ENCODE measurements around the gene GSTCD.
A peak's percentile ranks its signal among the peaks of the same experiment; 100 is the strongest.

The GSTCD gene

GRCh38 chr4:105708181-105709080 is at the start of gene GSTCD, which contains the start of gene INTS12:
TSS of gene GSTCD (plus strand) at chr4:105708784. CDS start at chr4:105717614, 8,830 bp downstream.
TSS of gene INTS12 (minus strand) at chr4:105708689. CDS start at chr4:105700005, 8,684 bp downstream.
- no peaks in the 10 kb centered on the region for H3K27me3 ChIP-seq (ENCODE audit: control insufficient read depth in 2 of 2, insufficient read depth in 2 of 2, low read length in 2 of 2)
- peaks cover 9 to 10% of the 10 kb centered on the region in 2 donors for H3K4me1 ChIP-seq (ENCODE audit: control insufficient read depth in 2 of 2, insufficient read depth in 2 of 2, low read length in 2 of 2)
- H3K27ac ChIP-seq (ENCODE audit: low read depth in 2 of 2, low read length in 2 of 2): peak within 1 kb of the TSS; percentile 81 to 88
- H3K9me3 ChIP-seq (ENCODE audit: control insufficient read depth in 2 of 2, low read length in 2 of 2): no peaks in the 10 kb centered on the region
- H3K4me3 ChIP-seq (ENCODE audit: low read length in 2 of 2): peak within 1 kb of the TSS; percentile 88 to 93
- peak within 1 kb of the TSS; percentile 87 to 88 for H3K9ac ChIP-seq (ENCODE audit: low read depth in 1 of 2, low read length in 2 of 2)
- no peaks in the 10 kb centered on the region for H3K36me3 ChIP-seq (ENCODE audit: control insufficient read depth in 2 of 2, insufficient read depth in 2 of 2, low read length in 2 of 2)

- no peak overlapping the region for H3K9ac ChIP-seq (ENCODE audit: low read depth in 1 of 2, low read length in 2 of 2)
- peaks cover 0 to 5% of the 10 kb centered on the region in 2 donors for H3K36me3 ChIP-seq (ENCODE audit: control insufficient read depth in 2 of 2, insufficient read depth in 2 of 2, low read length in 2 of 2)
- H3K27me3 ChIP-seq (ENCODE audit: control insufficient read depth in 2 of 2, insufficient read depth in 2 of 2, low read length in 2 of 2): no peaks in the 10 kb centered on the region
- H3K9me3 ChIP-seq (ENCODE audit: control insufficient read depth in 2 of 2, low read length in 2 of 2): no peaks in the 10 kb centered on the region
- H3K4me3 ChIP-seq (ENCODE audit: low read length in 2 of 2): no peak overlapping the region
- H3K4me1 ChIP-seq (ENCODE audit: control insufficient read depth in 2 of 2, insufficient read depth in 2 of 2, low read length in 2 of 2): no peaks in the 10 kb centered on the region
- no peak overlapping the region for H3K27ac ChIP-seq (ENCODE audit: low read depth in 2 of 2, low read length in 2 of 2)
These were observed 49.4 kb upstream of the GSTCD start for GRCh38 chr4:105659190-105659589.

- Histone ChIP-seq H3K9me3 (ENCODE audit: control insufficient read depth in 2 of 2, low read length in 2 of 2) (no peaks in the 10 kb centered on the region), H3K27ac (ENCODE audit: low read depth in 2 of 2, low read length in 2 of 2) (no peak overlapping the region), H3K4me1 (ENCODE audit: control insufficient read depth in 2 of 2, insufficient read depth in 2 of 2, low read length in 2 of 2) (no peaks in the 10 kb centered on the region), H3K9ac (ENCODE audit: low read depth in 1 of 2, low read length in 2 of 2) (no peak overlapping the region), H3K4me3 (ENCODE audit: low read length in 2 of 2) (no peak overlapping the region), H3K36me3 (ENCODE audit: control insufficient read depth in 2 of 2, insufficient read depth in 2 of 2, low read length in 2 of 2) (peaks cover 3 to 5% of the 10 kb centered on the region in 2 donors), H3K27me3 (ENCODE audit: control insufficient read depth in 2 of 2, insufficient read depth in 2 of 2, low read length in 2 of 2) (no peaks in the 10 kb centered on the region)
These were observed 47.6 kb upstream of the GSTCD start for GRCh38 chr4:105661028-105661427.

- no peaks in the 10 kb centered on the region for H3K9me3 ChIP-seq (ENCODE audit: control insufficient read depth in 2 of 2, low read length in 2 of 2)
- H3K4me1 ChIP-seq (ENCODE audit: control insufficient read depth in 2 of 2, insufficient read depth in 2 of 2, low read length in 2 of 2): no peaks in the 10 kb centered on the region
- H3K36me3 ChIP-seq (ENCODE audit: control insufficient read depth in 2 of 2, insufficient read depth in 2 of 2, low read length in 2 of 2): peaks cover 3 to 5% of the 10 kb centered on the region in 2 donors
- H3K4me3 ChIP-seq (ENCODE audit: low read length in 2 of 2): no peak overlapping the region
- no peaks in the 10 kb centered on the region for H3K27me3 ChIP-seq (ENCODE audit: control insufficient read depth in 2 of 2, insufficient read depth in 2 of 2, low read length in 2 of 2)
- H3K9ac ChIP-seq (ENCODE audit: low read depth in 1 of 2, low read length in 2 of 2): no peak overlapping the region
- H3K27ac ChIP-seq (ENCODE audit: low read depth in 2 of 2, low read length in 2 of 2): no peak overlapping the region
These were observed 45.5 kb upstream of the GSTCD start for GRCh38 chr4:105662935-105663675.

GRCh38 chr4:105666693-105667092 is 41.9 kb upstream of the GSTCD start:
- Histone ChIP-seq H3K9ac (ENCODE audit: low read depth in 1 of 2, low read length in 2 of 2) (no peak overlapping the region), H3K27ac (ENCODE audit: low read depth in 2 of 2, low read length in 2 of 2) (no peak overlapping the region), H3K36me3 (ENCODE audit: control insufficient read depth in 2 of 2, insufficient read depth in 2 of 2, low read length in 2 of 2) (peaks cover 0 to 3% of the 10 kb centered on the region in 2 donors), H3K4me3 (ENCODE audit: low read length in 2 of 2) (no peak overlapping the region), H3K27me3 (ENCODE audit: control insufficient read depth in 2 of 2, insufficient read depth in 2 of 2, low read length in 2 of 2) (no peaks in the 10 kb centered on the region), H3K9me3 (ENCODE audit: control insufficient read depth in 2 of 2, low read length in 2 of 2) (no peaks in the 10 kb centered on the region), H3K4me1 (ENCODE audit: control insufficient read depth in 2 of 2, insufficient read depth in 2 of 2, low read length in 2 of 2) (no peaks in the 10 kb centered on the region)

- H3K27me3 ChIP-seq (ENCODE audit: control insufficient read depth in 2 of 2, insufficient read depth in 2 of 2, low read length in 2 of 2): no peaks in the 10 kb centered on the region
- H3K9ac ChIP-seq (ENCODE audit: low read depth in 1 of 2, low read length in 2 of 2): no peak overlapping the region
These were observed 37.9 kb upstream of the GSTCD start for GRCh38 chr4:105670684-105671083.

GRCh38 chr4:105671301-105671700 is 37.3 kb upstream of the GSTCD start:
- Histone ChIP-seq H3K4me1 (ENCODE audit: control insufficient read depth in 2 of 2, insufficient read depth in 2 of 2, low read length in 2 of 2) (no peaks in the 10 kb centered on the region), H3K36me3 (ENCODE audit: control insufficient read depth in 2 of 2, insufficient read depth in 2 of 2, low read length in 2 of 2) (no peaks in the 10 kb centered on the region), H3K27ac (ENCODE audit: low read depth in 2 of 2, low read length in 2 of 2) (no peak overlapping the region), H3K27me3 (ENCODE audit: control insufficient read depth in 2 of 2, insufficient read depth in 2 of 2, low read length in 2 of 2) (no peaks in the 10 kb centered on the region), H3K9me3 (ENCODE audit: control insufficient read depth in 2 of 2, low read length in 2 of 2) (no peaks in the 10 kb centered on the region), H3K4me3 (ENCODE audit: low read length in 2 of 2) (no peak overlapping the region), H3K9ac (ENCODE audit: low read depth in 1 of 2, low read length in 2 of 2) (no peak overlapping the region)

More at GRCh38 chr4:105670684-105671083, 37.9 kb upstream of the GSTCD start:
- Histone ChIP-seq H3K4me3 (ENCODE audit: low read length in 2 of 2) (no peak overlapping the region), H3K36me3 (ENCODE audit: control insufficient read depth in 2 of 2, insufficient read depth in 2 of 2, low read length in 2 of 2) (no peaks in the 10 kb centered on the region), H3K9me3 (ENCODE audit: control insufficient read depth in 2 of 2, low read length in 2 of 2) (no peaks in the 10 kb centered on the region), H3K4me1 (ENCODE audit: control insufficient read depth in 2 of 2, insufficient read depth in 2 of 2, low read length in 2 of 2) (no peaks in the 10 kb centered on the region), H3K27ac (ENCODE audit: low read depth in 2 of 2, low read length in 2 of 2) (no peak overlapping the region)

GRCh38 chr4:105674011-105674410 is 34.6 kb upstream of the GSTCD start:
- Histone ChIP-seq H3K36me3 (ENCODE audit: control insufficient read depth in 2 of 2, insufficient read depth in 2 of 2, low read length in 2 of 2) (no peaks in the 10 kb centered on the region), H3K4me3 (ENCODE audit: low read length in 2 of 2) (no peak overlapping the region)

GRCh38 chr4:105677709-105678108 is 30.9 kb upstream of the GSTCD start:
- peak overlapping the region; percentile 17 to 34 for H3K27ac ChIP-seq (ENCODE audit: low read depth in 2 of 2, low read length in 2 of 2)

More at GRCh38 chr4:105674011-105674410, 34.6 kb upstream of the GSTCD start:
- H3K4me1 ChIP-seq (ENCODE audit: control insufficient read depth in 2 of 2, insufficient read depth in 2 of 2, low read length in 2 of 2): peaks cover 0 to 4% of the 10 kb centered on the region in 2 donors
- H3K9me3 ChIP-seq (ENCODE audit: control insufficient read depth in 2 of 2, low read length in 2 of 2): no peaks in the 10 kb centered on the region
- no peak overlapping the region for H3K27ac ChIP-seq (ENCODE audit: low read depth in 2 of 2, low read length in 2 of 2)
- no peaks in the 10 kb centered on the region for H3K27me3 ChIP-seq (ENCODE audit: control insufficient read depth in 2 of 2, insufficient read depth in 2 of 2, low read length in 2 of 2)
- no peak overlapping the region for H3K9ac ChIP-seq (ENCODE audit: low read depth in 1 of 2, low read length in 2 of 2)

GRCh38 chr4:105679186-105679585 is 29.4 kb upstream of the GSTCD start:
- H3K36me3 ChIP-seq (ENCODE audit: control insufficient read depth in 2 of 2, insufficient read depth in 2 of 2, low read length in 2 of 2): peaks cover 7 to 16% of the 10 kb centered on the region in 2 donors
- no peak overlapping the region for H3K4me3 ChIP-seq (ENCODE audit: low read length in 2 of 2)
- no peak overlapping the region for H3K9ac ChIP-seq (ENCODE audit: low read depth in 1 of 2, low read length in 2 of 2)
- H3K9me3 ChIP-seq (ENCODE audit: control insufficient read depth in 2 of 2, low read length in 2 of 2): no peaks in the 10 kb centered on the region
- peaks cover 7 to 8% of the 10 kb centered on the region in 2 donors for H3K4me1 ChIP-seq (ENCODE audit: control insufficient read depth in 2 of 2, insufficient read depth in 2 of 2, low read length in 2 of 2)
- peak overlapping the region; percentile 32 to 44 for H3K27ac ChIP-seq (ENCODE audit: low read depth in 2 of 2, low read length in 2 of 2)
- no peaks in the 10 kb centered on the region for H3K27me3 ChIP-seq (ENCODE audit: control insufficient read depth in 2 of 2, insufficient read depth in 2 of 2, low read length in 2 of 2)

More at GRCh38 chr4:105677709-105678108, 30.9 kb upstream of the GSTCD start:
- Histone ChIP-seq H3K4me3 (ENCODE audit: low read length in 2 of 2) (no peak overlapping the region), H3K9me3 (ENCODE audit: control insufficient read depth in 2 of 2, low read length in 2 of 2) (no peaks in the 10 kb centered on the region), H3K36me3 (ENCODE audit: control insufficient read depth in 2 of 2, insufficient read depth in 2 of 2, low read length in 2 of 2) (peaks cover 2 to 8% of the 10 kb centered on the region in 2 donors), H3K4me1 (ENCODE audit: control insufficient read depth in 2 of 2, insufficient read depth in 2 of 2, low read length in 2 of 2) (peaks cover 5 to 7% of the 10 kb centered on the region in 2 donors), H3K27me3 (ENCODE audit: control insufficient read depth in 2 of 2, insufficient read depth in 2 of 2, low read length in 2 of 2) (no peaks in the 10 kb centered on the region), H3K9ac (ENCODE audit: low read depth in 1 of 2, low read length in 2 of 2) (no peak overlapping the region)

All from mucosa of rectum (tissue), 2 donors.